Nephron progenitor cell (in vitro differentiated cells): Measurements from ENCODE around the gene GRIP1.

ENCODE experiments used
- DNase-seq: peaks from one replicate; pipeline ENCODE4 v3.0.0; 2021
- H3K27ac Mint-ChIP-seq: 2 replicates; pipeline ENCODE4 v1.8.0; 2021; ENCODE audit warnings: mild to moderate bottlenecking, moderate library complexity, mixed read lengths
- H3K27me3 Mint-ChIP-seq: 2 replicates; pipeline ENCODE4 v1.8.0; 2021; ENCODE audit warnings: mild to moderate bottlenecking, low read depth, mixed read lengths; ENCODE audit not compliant: poor library complexity
- H3K36me3 Mint-ChIP-seq: 2 replicates; pipeline ENCODE4 v1.8.0; 2021; ENCODE audit warnings: low read depth, mixed read lengths
- H3K4me1 Mint-ChIP-seq: 2 replicates; pipeline ENCODE4 v1.8.0; 2021; ENCODE audit warnings: mixed read lengths
- H3K4me3 Mint-ChIP-seq: 2 replicates; pipeline ENCODE4 v1.8.0; 2021; ENCODE audit warnings: mild to moderate bottlenecking, moderate library complexity, mixed read lengths
- H3K9me3 Mint-ChIP-seq: 2 replicates; pipeline ENCODE4 v1.8.0; 2021; ENCODE audit warnings: mild to moderate bottlenecking, moderate library complexity, mixed read lengths
- CTCF ChIP-seq: fragments of 200-600 bp; sonication (generic); IDR thresholded peaks from 2 replicates; pipeline ENCODE4 v1.5.0; 2021; ENCODE audit warnings: antibody characterized with exemption

Gene GRIP1

GRCh38 chr12:66453120-66453519 is 225.8 kb downstream of the GRIP1 start:
- Mint-ChIP-seq H3K36me3 (peaks cover 21% of the 10 kb centered on the region), H3K27ac (no peak overlapping the region), H3K9me3 (no peaks in the 10 kb centered on the region), H3K4me3 (no peak overlapping the region), H3K27me3 (no peaks in the 10 kb centered on the region), H3K4me1 (peaks cover 41% of the 10 kb centered on the region)
- TF ChIP-seq CTCF, result no peak
- no peak for DNase-seq

- Mint-ChIP-seq H3K9me3 (no peaks in the 10 kb centered on the region), H3K4me3 (no peak overlapping the region), H3K27ac (no peak overlapping the region), H3K4me1 (peaks cover 22% of the 10 kb centered on the region), H3K27me3 (no peaks in the 10 kb centered on the region), H3K36me3 (peaks cover 4% of the 10 kb centered on the region)
- TF ChIP-seq CTCF, result no peak
- no peak for DNase-seq
Measured at GRCh38 chr12:66449531-66449930, 229.3 kb downstream of the GRIP1 start.

- DNase-seq, result no peak
- H3K27me3 Mint-ChIP-seq, result no peaks in the 10 kb centered on the region
- no peak overlapping the region for H3K27ac Mint-ChIP-seq
- H3K36me3 Mint-ChIP-seq, result peaks cover 4% of the 10 kb centered on the region
- peaks cover 9% of the 10 kb centered on the region for H3K4me1 Mint-ChIP-seq
- no peak overlapping the region for H3K4me3 Mint-ChIP-seq
- H3K9me3 Mint-ChIP-seq, result no peaks in the 10 kb centered on the region
- no peak for TF ChIP-seq CTCF
Measured at GRCh38 chr12:66447643-66448042, 231.2 kb downstream of the GRIP1 start.

- Mint-ChIP-seq H3K27me3 (no peaks in the 10 kb centered on the region), H3K36me3 (peaks cover 4% of the 10 kb centered on the region), H3K9me3 (no peaks in the 10 kb centered on the region), H3K4me3 (no peak overlapping the region), H3K27ac (no peak overlapping the region), H3K4me1 (no peaks in the 10 kb centered on the region)
- TF ChIP-seq CTCF, result no peak
- peak; percentile 6 for DNase-seq
Measured at GRCh38 chr12:66446276-66446675, 232.6 kb downstream of the GRIP1 start.

- H3K4me3 Mint-ChIP-seq, result no peak overlapping the region
- H3K9me3 Mint-ChIP-seq, result no peaks in the 10 kb centered on the region
- H3K27me3 Mint-ChIP-seq, result no peaks in the 10 kb centered on the region
- DNase-seq, result no peak
- H3K4me1 Mint-ChIP-seq, result peaks cover 4% of the 10 kb centered on the region
- H3K36me3 Mint-ChIP-seq, result peaks cover 4% of the 10 kb centered on the region
- no peak for TF ChIP-seq CTCF
- no peak overlapping the region for H3K27ac Mint-ChIP-seq
Measured at GRCh38 chr12:66441905-66442559, 236.8 kb downstream of the GRIP1 start.

GRCh38 chr12:66438601-66439000 is 240.3 kb downstream of the GRIP1 start:
- peaks cover 23% of the 10 kb centered on the region for H3K4me1 Mint-ChIP-seq
- H3K27me3 Mint-ChIP-seq, result no peaks in the 10 kb centered on the region
- no peak for TF ChIP-seq CTCF
- no peaks in the 10 kb centered on the region for H3K9me3 Mint-ChIP-seq
- no peaks in the 10 kb centered on the region for H3K36me3 Mint-ChIP-seq
- no peak overlapping the region for H3K27ac Mint-ChIP-seq
- no peak for DNase-seq
- no peak overlapping the region for H3K4me3 Mint-ChIP-seq
